ENCODE data around the gene ERBIN.
"Not testable (repeated sequence)": the region's sequence is repeated elsewhere in the genome, so short reads cannot be mapped to it uniquely, and the experiment has no call there.

The ERBIN gene

DNA sequence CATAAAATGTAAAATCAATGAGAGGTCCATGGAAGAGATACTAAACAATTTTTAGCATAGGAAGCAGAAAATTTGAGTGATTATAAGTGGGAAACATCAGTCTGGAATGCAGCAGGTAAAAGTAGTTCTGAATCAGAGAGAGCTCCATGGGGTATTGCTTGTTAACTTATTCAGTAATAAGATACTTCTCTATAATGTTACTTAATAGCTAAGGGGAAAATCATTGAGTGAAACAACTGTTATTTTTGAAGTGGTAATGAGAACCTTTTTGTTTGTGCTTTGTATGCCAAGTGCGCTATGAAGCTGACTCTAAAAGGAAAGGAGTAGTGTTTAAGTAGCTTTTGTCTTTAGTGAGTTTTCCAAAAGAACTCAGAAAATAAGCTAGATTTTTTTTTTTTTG, 95.2 kb downstream of the ERBIN start:
- no peak for DNase-seq (ENCODE audit: extremely low spot score)
- TF ChIP-seq ELF4 (IDR thresholded peaks at IDR 0.05) (no peak), CTBP1 (IDR thresholded peaks at IDR 0.05; ENCODE audit: borderline replicate concordance) (no peak), ZNF384 (IDR thresholded peaks at IDR 0.05) (no peak), FOXA1 (IDR thresholded peaks at IDR 0.05) (no peak), FOXM1 (IDR thresholded peaks at IDR 0.05; ENCODE audit: borderline replicate concordance) (no peak), NFRKB (IDR thresholded peaks at IDR 0.05) (no peak), LEF1 (IDR thresholded peaks at IDR 0.05; ENCODE audit: borderline replicate concordance) (no peak), TARDBP (IDR thresholded peaks at IDR 0.05) (no peak), BHLHE40 (IDR thresholded peaks at IDR 0.05; ENCODE audit: borderline replicate concordance) (no peak), SUZ12 (IDR thresholded peaks at IDR 0.05) (no peak), L3MBTL2 (conservative IDR thresholded peaks at IDR 0.05) (no peak), FOXK2 (IDR thresholded peaks at IDR 0.05) (no peak), ARNT (IDR thresholded peaks at IDR 0.05) (no peak), SP1 (IDR thresholded peaks at IDR 0.05) (no peak)
- ChIA-PET POLR2A (no interaction called here), CTCF (no interaction called here)

DNA sequence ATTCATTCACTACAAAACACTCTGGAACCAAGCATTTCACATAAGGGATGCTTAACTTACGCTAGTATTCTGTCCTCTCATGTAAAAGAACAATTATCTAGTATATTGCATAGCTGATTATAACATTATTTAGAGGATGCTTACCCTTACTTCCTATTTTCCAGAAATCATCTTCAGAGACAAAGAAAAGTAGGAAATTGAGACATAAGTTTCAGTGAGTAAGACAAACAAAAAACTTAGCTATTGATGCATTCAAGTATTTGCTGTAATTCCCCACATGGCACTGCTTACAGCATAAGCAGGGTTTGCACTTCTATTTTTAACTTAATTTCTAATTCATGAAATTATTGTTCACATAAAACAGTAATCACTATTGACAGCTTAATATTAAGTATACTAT, 112.9 kb downstream of the ERBIN start:
- TF ChIP-seq BHLHE40 (IDR thresholded peaks at IDR 0.05; ENCODE audit: borderline replicate concordance) (no peak), SP1 (IDR thresholded peaks at IDR 0.05) (no peak), FOXA1 (IDR thresholded peaks at IDR 0.05) (no peak), SUZ12 (IDR thresholded peaks at IDR 0.05) (no peak)
- TF ChIP-seq, protein P1, sequence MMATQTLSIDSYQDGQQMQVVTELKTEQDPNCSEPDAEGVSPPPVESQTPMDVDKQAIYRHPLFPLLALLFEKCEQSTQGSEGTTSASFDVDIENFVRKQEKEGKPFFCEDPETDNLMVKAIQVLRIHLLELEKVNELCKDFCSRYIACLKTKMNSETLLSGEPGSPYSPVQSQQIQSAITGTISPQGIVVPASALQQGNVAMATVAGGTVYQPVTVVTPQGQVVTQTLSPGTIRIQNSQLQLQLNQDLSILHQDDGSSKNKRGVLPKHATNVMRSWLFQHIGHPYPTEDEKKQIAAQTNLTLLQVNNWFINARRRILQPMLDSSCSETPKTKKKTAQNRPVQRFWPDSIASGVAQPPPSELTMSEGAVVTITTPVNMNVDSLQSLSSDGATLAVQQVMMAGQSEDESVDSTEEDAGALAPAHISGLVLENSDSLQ (IDR thresholded peaks at IDR 0.05) = no peak
- ChIA-PET CTCF (no interaction called here), POLR2A (no interaction called here)
- no peak for DNase-seq (ENCODE audit: extremely low spot score)

DNA sequence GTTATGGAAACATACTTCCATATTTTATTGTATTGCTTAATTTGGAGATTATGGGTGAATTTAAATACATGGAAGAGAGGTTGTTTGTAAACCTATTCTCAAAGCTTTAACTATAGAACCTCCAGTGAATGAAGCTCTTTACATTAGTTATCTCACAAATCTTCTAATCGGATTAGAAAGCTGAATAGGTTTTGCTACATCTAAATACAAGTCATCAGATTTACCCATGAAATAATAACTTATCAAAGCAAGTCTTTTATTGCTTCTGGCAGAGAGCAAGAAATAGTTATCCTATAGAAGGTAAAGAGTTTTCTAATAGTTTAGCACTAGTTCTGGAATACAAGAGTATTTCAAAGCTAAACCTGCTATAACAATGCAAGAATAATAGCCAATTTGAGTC, 113.3 kb downstream of the ERBIN start:
- POLR2A ChIA-PET = no interaction called here
- no peak for DNase-seq (ENCODE audit: extremely low spot score)
- CTCF ChIA-PET = no interaction called here
- TF ChIP-seq FOXM1 (IDR thresholded peaks at IDR 0.05; ENCODE audit: borderline replicate concordance) = no peak
- TF ChIP-seq L3MBTL2 (conservative IDR thresholded peaks at IDR 0.05) = no peak
- TF ChIP-seq CTBP1 (IDR thresholded peaks at IDR 0.05; ENCODE audit: borderline replicate concordance) = no peak
- TF ChIP-seq ELF4 (IDR thresholded peaks at IDR 0.05) = no peak
- TF ChIP-seq SP1 (IDR thresholded peaks at IDR 0.05) = no peak
- TF ChIP-seq SUZ12 (IDR thresholded peaks at IDR 0.05) = no peak
- TF ChIP-seq ARNT (IDR thresholded peaks at IDR 0.05) = no peak
- no peak for TF ChIP-seq FOXA1 (IDR thresholded peaks at IDR 0.05)
- no peak for TF ChIP-seq TARDBP (IDR thresholded peaks at IDR 0.05)
- no peak for TF ChIP-seq NFRKB (IDR thresholded peaks at IDR 0.05)
- TF ChIP-seq LEF1 (IDR thresholded peaks at IDR 0.05; ENCODE audit: borderline replicate concordance) = no peak
- TF ChIP-seq FOXK2 (IDR thresholded peaks at IDR 0.05) = no peak
- no peak for TF ChIP-seq ZNF384 (IDR thresholded peaks at IDR 0.05)
- no peak for TF ChIP-seq HDGF (IDR thresholded peaks at IDR 0.05; ENCODE audit: borderline replicate concordance)
- no peak for TF ChIP-seq BHLHE40 (IDR thresholded peaks at IDR 0.05; ENCODE audit: borderline replicate concordance)
- TF ChIP-seq, protein P1 (IDR thresholded peaks at IDR 0.05) = no peak

DNA sequence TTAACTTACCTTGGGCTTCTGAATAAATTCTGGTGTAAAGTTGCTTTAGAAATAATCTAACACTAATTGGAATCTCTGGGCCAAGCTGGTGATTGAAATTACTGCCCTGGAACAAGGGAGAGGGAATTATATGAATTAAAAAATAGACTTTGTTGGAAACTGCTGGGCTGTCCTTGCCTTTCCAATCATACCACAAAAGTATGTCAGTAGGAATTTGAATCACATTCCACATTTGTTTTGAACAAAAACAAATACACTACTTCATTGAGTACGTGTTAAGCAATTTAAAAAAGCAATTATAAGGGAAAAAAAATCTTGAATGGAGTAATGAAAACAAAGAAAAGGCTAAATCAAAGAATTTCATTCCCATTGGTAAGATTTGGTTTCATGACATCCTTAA, 115.3 kb downstream of the ERBIN start:
- ChIA-PET POLR2A (no interaction called here), CTCF (no interaction called here)
- DNase-seq (ENCODE audit: extremely low spot score) = no peak
- no peak for TF ChIP-seq HDGF (IDR thresholded peaks at IDR 0.05; ENCODE audit: borderline replicate concordance)
- no peak for TF ChIP-seq LEF1 (IDR thresholded peaks at IDR 0.05; ENCODE audit: borderline replicate concordance)
- no peak for TF ChIP-seq L3MBTL2 (conservative IDR thresholded peaks at IDR 0.05)

DNA sequence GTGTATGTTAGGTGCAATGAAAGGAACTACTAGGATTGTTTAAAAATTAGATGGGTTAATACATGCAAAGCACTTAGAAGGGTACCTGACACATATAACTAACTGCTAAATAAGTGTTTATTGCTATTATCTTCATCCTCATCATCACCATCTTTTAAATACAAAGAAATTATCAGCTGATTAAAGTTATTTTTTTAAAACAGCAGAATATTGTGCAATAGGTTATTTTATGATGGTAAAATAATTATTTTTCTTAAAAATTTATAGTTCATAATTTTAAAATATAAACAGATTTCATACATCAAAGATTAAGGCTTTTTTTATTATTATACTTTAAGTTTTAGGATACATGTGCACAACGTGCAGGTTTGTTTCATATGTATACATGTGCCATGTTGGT, 130.9 kb downstream of the ERBIN start:
- ChIA-PET POLR2A (no interaction called here), CTCF (no interaction called here)
- no peak for TF ChIP-seq HDGF (IDR thresholded peaks at IDR 0.05; ENCODE audit: borderline replicate concordance)
- TF ChIP-seq NFRKB (IDR thresholded peaks at IDR 0.05) = no peak
- no peak for TF ChIP-seq ARNT (IDR thresholded peaks at IDR 0.05)
- TF ChIP-seq LEF1 (IDR thresholded peaks at IDR 0.05; ENCODE audit: borderline replicate concordance) = no peak
- TF ChIP-seq FOXK2 (IDR thresholded peaks at IDR 0.05) = no peak
- TF ChIP-seq ELF4 (IDR thresholded peaks at IDR 0.05) = no peak
- no peak for TF ChIP-seq FOXM1 (IDR thresholded peaks at IDR 0.05; ENCODE audit: borderline replicate concordance)
- no peak for TF ChIP-seq BHLHE40 (IDR thresholded peaks at IDR 0.05; ENCODE audit: borderline replicate concordance)
- TF ChIP-seq, protein P1 (IDR thresholded peaks at IDR 0.05) = no peak
- no peak for DNase-seq (ENCODE audit: extremely low spot score)

DNA sequence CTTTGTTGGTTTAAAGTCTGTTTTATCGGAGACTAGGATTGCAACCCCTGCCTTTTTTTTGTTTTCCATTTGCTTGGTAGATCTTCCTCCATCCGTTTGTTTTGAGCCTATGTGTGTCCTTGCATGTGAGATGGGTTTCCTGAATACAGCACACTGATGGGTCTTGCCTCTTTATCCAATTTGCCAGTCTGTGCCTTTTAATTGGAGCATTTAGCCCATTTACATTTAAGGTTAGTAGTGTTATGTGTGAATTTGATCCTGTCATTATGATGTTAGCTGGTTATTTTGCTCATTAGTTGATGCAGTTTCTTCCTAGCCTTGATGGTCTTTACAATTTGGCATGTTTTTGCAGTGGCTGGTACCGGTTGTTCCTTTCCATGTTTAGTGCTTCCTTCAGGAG, 134.9 kb downstream of the ERBIN start:
- POLR2A ChIA-PET; CTCF ChIA-PET; DNase-seq (ENCODE audit: extremely low spot score): not testable (repeated sequence)

DNA sequence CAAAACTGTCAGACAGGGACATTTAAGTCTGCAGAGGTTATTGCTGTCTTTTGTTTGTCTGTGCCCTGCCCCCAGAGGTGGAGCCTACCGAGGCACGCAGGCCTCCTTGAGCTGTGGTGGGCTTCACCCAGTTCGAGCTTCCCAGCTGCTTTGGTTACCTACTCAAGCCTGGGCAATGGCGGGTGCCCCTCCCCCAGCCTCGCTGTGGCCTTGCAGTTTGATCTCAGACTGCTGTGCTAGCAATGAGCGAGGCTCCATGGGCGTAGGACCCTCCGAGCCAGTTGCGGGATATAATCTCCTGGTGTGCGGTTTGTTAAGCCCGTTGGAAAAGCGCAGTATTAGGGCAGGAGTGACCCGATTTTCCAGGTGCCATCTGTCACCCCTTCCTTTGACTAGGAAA, 136.7 kb downstream of the ERBIN start:
- CTCF ChIA-PET; POLR2A ChIA-PET; DNase-seq (ENCODE audit: extremely low spot score): not testable (repeated sequence)

DNA sequence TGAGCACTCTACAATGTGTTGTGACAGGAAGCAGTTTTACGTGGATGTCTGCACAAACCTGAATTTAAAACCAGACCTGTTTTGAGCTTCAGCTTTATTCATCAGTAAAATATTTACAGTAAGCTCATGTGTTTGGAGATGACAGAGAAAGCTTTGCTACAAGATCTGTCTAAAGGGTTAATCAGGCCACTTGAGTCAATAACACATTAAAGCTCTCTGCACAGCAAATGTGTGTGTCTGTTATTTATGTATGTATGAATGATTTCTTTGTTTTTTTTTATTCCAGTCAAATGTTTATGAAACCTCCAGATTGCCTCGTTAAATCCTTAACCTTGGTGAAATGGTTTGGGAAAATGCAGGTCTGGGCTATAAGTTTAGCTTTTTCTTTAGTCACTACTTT, 140.5 kb downstream of the ERBIN start:
- TF ChIP-seq HDGF (IDR thresholded peaks at IDR 0.05; ENCODE audit: borderline replicate concordance) (no peak), TARDBP (IDR thresholded peaks at IDR 0.05) (no peak), CTBP1 (IDR thresholded peaks at IDR 0.05; ENCODE audit: borderline replicate concordance) (no peak), LEF1 (IDR thresholded peaks at IDR 0.05; ENCODE audit: borderline replicate concordance) (no peak), ZNF384 (IDR thresholded peaks at IDR 0.05) (no peak), NFRKB (IDR thresholded peaks at IDR 0.05) (no peak), FOXA1 (IDR thresholded peaks at IDR 0.05) (no peak), FOXK2 (IDR thresholded peaks at IDR 0.05) (no peak), ARNT (IDR thresholded peaks at IDR 0.05) (no peak), FOXM1 (IDR thresholded peaks at IDR 0.05; ENCODE audit: borderline replicate concordance) (no peak), ELF4 (IDR thresholded peaks at IDR 0.05) (no peak), L3MBTL2 (conservative IDR thresholded peaks at IDR 0.05) (no peak), BHLHE40 (IDR thresholded peaks at IDR 0.05; ENCODE audit: borderline replicate concordance) (no peak), SUZ12 (IDR thresholded peaks at IDR 0.05) (no peak), SP1 (IDR thresholded peaks at IDR 0.05) (no peak)
- TF ChIP-seq, protein P1 (IDR thresholded peaks at IDR 0.05) = no peak
- ChIA-PET CTCF (no interaction called here), POLR2A (no interaction called here)
- no peak for DNase-seq (ENCODE audit: extremely low spot score)

Data from HEK293T (cell line).